GM12878 (cell line): Measurements from ENCODE around the gene TRDMT1. TPM values are rescaled to one million over a fixed set of nuclear protein-coding genes. Genes with fewer than 3 reads are reported as not detected.

Experiments
- ATAC-seq: fragments of 200-7000 bp; cut with Tn5 transposase; 3 replicates; pipeline ENCODE4 v1.9.1; 2020; ENCODE audit warnings: mild to moderate bottlenecking, moderate library complexity
- BruUV-seq: library from RNA; stranded (reverse); fragments of 400-500 nt; replicated peaks from 2 replicates; lab custom pipeline; 2021; lab: Mats Ljungman, UMichigan
- CTCF ChIA-PET: fragments of 300-600 bp; sonication (Branson Sonifier 250); formaldehyde crosslinking; extraction: SDS; loops from one replicate; lab custom pipeline; 2021; ENCODE audit warnings: inconsistent platforms; lab: Yijun Ruan, JAX
- POLR2A ChIA-PET: fragments of 350-600 bp; formaldehyde crosslinking; extraction: SDS; loops from one replicate; lab custom pipeline; 2021; ENCODE audit warnings: inconsistent platforms; lab: Charles Lee
- RAD21 ChIA-PET: fragments of 300-600 bp; sonication (Branson Sonifier 250); formaldehyde crosslinking; loops from one replicate; lab custom pipeline; 2023; ENCODE audit warnings: antibody characterized with exemption; ENCODE audit not compliant: unreplicated experiment; lab: Charles Lee
- SMC1A ChIA-PET: fragments of 300-600 bp; sonication (Branson Sonifier 250); formaldehyde crosslinking; loops from one replicate; lab custom pipeline; 2023; ENCODE audit not compliant: unreplicated experiment, uncharacterized antibody; lab: Charles Lee
- DNase-seq: peaks from one replicate; pipeline ENCODE4 v3.0.0-alpha.2; 2011; ENCODE audit warnings: low read depth, low spot score
- FAIRE-seq: peaks from 3 replicates; lab custom pipeline; 2011; peaks lifted over from hg19 to GRCh38; lab: Jason Lieb, UNC
- H2AFZ ChIP-seq: 2 replicates; pipeline ENCODE4 v1.6.0; 2011; ENCODE audit warnings: low read depth, low read length, control low read depth; ENCODE audit not compliant: control insufficient read depth
- H3K27ac ChIP-seq: 2 replicates; pipeline ENCODE4 v1.5.1; 2011; ENCODE audit warnings: control low read depth; ENCODE audit not compliant: control insufficient read depth, insufficient read depth
- H3K27me3 ChIP-seq, 2 experiments: replicated peaks in 1 of 2; 2 replicates each; pipeline versions ENCODE4 v1.6.0 to v1.6.1; 2011; ENCODE audit warnings: low read length in 1 of 2; ENCODE audit not compliant: control insufficient read depth in 2 of 2, insufficient read depth in 2 of 2
- H3K36me3 ChIP-seq, 2 experiments: 2 replicates each; pipeline ENCODE4 v1.5.1; 2011; ENCODE audit warnings: low read length in 1 of 2; ENCODE audit not compliant: control insufficient read depth in 2 of 2, insufficient read depth in 2 of 2
- H3K4me1 ChIP-seq: 2 replicates; pipeline ENCODE4 v1.6.1; 2011; ENCODE audit warnings: mild to moderate bottlenecking, low read length, moderate library complexity, mixed read lengths; ENCODE audit not compliant: control insufficient read depth, insufficient read depth
- H3K4me2 ChIP-seq: 2 replicates; pipeline ENCODE4 v1.6.0; 2011; ENCODE audit warnings: control low read depth; ENCODE audit not compliant: control insufficient read depth, insufficient read depth
- H3K4me3 ChIP-seq: fragments of 200-600 bp; sonication (generic); 2 replicates; pipeline ENCODE4 v1.5.1; 2016
- H3K79me2 ChIP-seq: 2 replicates; pipeline ENCODE4 v1.6.0; 2011; ENCODE audit warnings: low read length; ENCODE audit not compliant: control insufficient read depth, insufficient read depth
- H3K9ac ChIP-seq: 2 replicates; pipeline ENCODE4 v1.8.0; 2011; ENCODE audit warnings: low read length, control low read depth, mixed read lengths; ENCODE audit not compliant: control insufficient read depth, insufficient read depth
- H3K9me3 ChIP-seq: replicated peaks from 3 replicates; pipeline ENCODE4 v1.5.1; 2011; ENCODE audit warnings: mild to moderate bottlenecking, low read length; ENCODE audit not compliant: control insufficient read depth, insufficient read depth
- H4K20me1 ChIP-seq: 2 replicates; pipeline ENCODE4 v1.6.0; 2011; ENCODE audit not compliant: control insufficient read depth, insufficient read depth
- EGR1 ChIP-seq, 2 experiments: IDR thresholded peaks; 1 replicate in 1 of 2; 2 replicates in 1 of 2; pipeline ENCODE4 v1.6.1; 2011 to 2012; ENCODE audit warnings: low read depth in 2 of 2, low read length in 2 of 2, borderline replicate concordance in 1 of 2, mild to moderate bottlenecking in 1 of 2, moderate library complexity in 1 of 2
- IKZF2 ChIP-seq, 2 experiments: fragments of 450-650 bp; IDR thresholded peaks; 2 replicates each; pipeline ENCODE4 v1.6.1; 2017; ENCODE audit warnings: mild to moderate bottlenecking in 2 of 2, moderate library complexity in 2 of 2
- SKIL ChIP-seq: fragments of 450-650 bp; IDR thresholded peaks from 2 replicates; pipeline ENCODE4 v1.6.1; 2017; ENCODE audit warnings: mild to moderate bottlenecking, low read depth, inconsistent platforms; ENCODE audit not compliant: poor library complexity, severe bottlenecking
- TCF3 ChIP-seq: IDR thresholded peaks from 2 replicates; pipeline ENCODE4 v1.6.1; 2012; ENCODE audit warnings: low read depth, mild to moderate bottlenecking, low read length, borderline replicate concordance; ENCODE audit not compliant: insufficient read depth
- YY1 ChIP-seq: IDR thresholded peaks from 2 replicates; pipeline ENCODE4 v1.6.1; 2011; ENCODE audit warnings: low read depth, mild to moderate bottlenecking, low read length
- WGBS: methylation state at CpG from one replicate; pipeline ENCODE4 v1.1.6; 2016; ENCODE audit warnings: low lambda C conversion rate; ENCODE audit not compliant: insufficient replicate concordance, insufficient coverage; ENCODE audit errors: missing lambda C conversion rate; 5-methylcytosine and 5-hydroxymethylcytosine counted together
- in situ Hi-C: fragments of 300-500 bp; cut with MboI; formaldehyde crosslinking; loops from 9 replicates; pipeline ENCODE4 v1.14.3; 2018; ENCODE audit warnings: mixed read lengths
- intact Hi-C: fragments of 100-400 bp; cut with micrococcal nuclease; formaldehyde crosslinking; loops from one replicate; pipeline ENCODE4 v1.14.2; 2022; ENCODE audit not compliant: unreplicated experiment
- polyA plus RNA-seq, 11 experiments: library from polyadenylated mRNA; depleted of rRNA in 4 of 11; unstranded in 6 of 11; stranded (reverse) in 5 of 11; fragments of >200 nt; fragmentation: Nextera tagmentation in 4 of 11; fragmentation: Illumina TruSeq in 1 of 11; extraction: Ambion mirVana in 4 of 11; extraction: Trizol in 1 of 11; gene quantifications; 1 replicate in 1 of 11; 2 replicates in 10 of 11; pipeline versions ENCODE4 v1.2.1 to v1.2.3, GENCODE V29; 2011 to 2016; ENCODE audit warnings: inconsistent platforms in 2 of 11, missing spikeins in 2 of 11, low read depth in 1 of 11
- total RNA-seq, 4 experiments: library from RNA; depleted of rRNA in 3 of 4; stranded (reverse); fragments of >200 nt in 3 of 4; fragmentation: Illumina TruSeq in 1 of 4; extraction: Trizol in 1 of 4; gene quantifications; 2 replicates each; pipeline versions ENCODE4 v1.2.1 to v1.2.3, GENCODE V29; 2013 to 2021

Gene TRDMT1
- total and polyA plus RNA-seq, 10 of the 15 experiments (the other 5 are each of a cell fraction or from before 2014, with no cell fraction given), result 2.3 to 9.7 (median 4.6) TPM

- TF ChIP-seq YY1 (no peak), TCF3 (no peak), SKIL (no peak)
These were observed 79.4 kb downstream of the TRDMT1 start (continued) for GRCh38 chr10:17122052-17122451.

- TF ChIP-seq SKIL (no peak), EGR1 (IDR thresholded peaks at IDR 0.05; ENCODE audit: borderline replicate concordance in 1 of 2, low read depth in 2 of 2, low read length in 2 of 2) (no peak), IKZF2 (IDR thresholded peaks at IDR 0.05) (no peak)
- Histone ChIP-seq H3K79me2 (no peaks in the 10 kb centered on the region), H3K4me1 (no peaks in the 10 kb centered on the region), H2AFZ (no peak overlapping the region), H3K9me3 (no peaks in the 10 kb centered on the region), H3K4me2 (no peak overlapping the region), H4K20me1 (no peaks in the 10 kb centered on the region), H3K36me3 (no peaks in the 10 kb centered on the region), H3K9ac (no peak overlapping the region), H3K27me3 (no peaks in the 10 kb centered on the region), H3K4me3 (no peak overlapping the region), H3K27ac (no peak overlapping the region)
- POLR2A ChIA-PET, result no interaction called here
- DNase-seq (no peak), ATAC-seq (no peak), FAIRE-seq (no peak)
- intact Hi-C loops, result loop anchor here (10.0 kb wide), 1 partner anchor 134 kb away; no protein-coding TSS in a partner anchor
- BruUV-seq, result no TSS peak
- CTCF ChIA-PET, result no interaction called here
- WGBS, result 54% methylated on average over 3 of the region's 3 CpGs
- in situ Hi-C loops, result no loop called here
- SMC1A ChIA-PET, result no interaction called here
- RAD21 ChIA-PET, result no interaction called here
These were observed 80.8 kb downstream of the TRDMT1 start for GRCh38 chr10:17120694-17121093.
